AG09319 (cell line): Measurements from ENCODE around the gene MISFA.

Source experiments
- DNase-seq: peaks from one replicate; pipeline ENCODE4 v3.0.0-alpha.2; 2010; ENCODE audit warnings: low read depth; ENCODE audit errors: extremely low read depth
- TF ChIP-seq, protein P1 (sequence below): IDR thresholded peaks from 2 replicates; pipeline ENCODE4 v1.5.1; 2011; ENCODE audit warnings: low read depth, mild to moderate bottlenecking, inconsistent platforms, low read length, moderate library complexity

Gene MISFA

DNA sequence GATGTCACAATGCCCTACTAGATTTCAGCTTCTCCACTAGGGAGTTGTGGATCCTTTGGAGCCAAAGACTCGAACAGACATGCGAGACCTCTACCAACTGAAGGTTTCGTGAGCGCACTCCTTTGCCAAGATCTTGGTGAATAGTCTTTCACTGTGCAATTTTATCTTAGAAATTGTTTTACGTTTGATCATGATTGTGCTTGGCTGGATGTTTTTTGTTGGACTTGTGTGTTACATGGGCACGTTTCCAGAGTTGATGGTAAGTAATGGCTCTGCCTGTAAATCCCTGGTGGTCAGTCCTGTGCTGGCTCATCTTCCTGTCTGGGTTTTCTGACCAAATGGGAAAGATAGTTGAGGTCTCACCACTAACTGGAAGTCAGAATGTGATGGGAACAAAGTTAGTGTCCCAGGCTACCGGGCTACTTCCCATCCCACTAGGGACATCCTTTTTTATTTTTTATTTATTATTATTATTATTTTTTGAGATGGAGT lies at the start of gene MISFA:
TSS of gene MISFA (plus strand) at position 51 of the 492 bp plus-strand sequence. CDS start at position 191, 140 bp downstream.
- TF ChIP-seq, protein P1, sequence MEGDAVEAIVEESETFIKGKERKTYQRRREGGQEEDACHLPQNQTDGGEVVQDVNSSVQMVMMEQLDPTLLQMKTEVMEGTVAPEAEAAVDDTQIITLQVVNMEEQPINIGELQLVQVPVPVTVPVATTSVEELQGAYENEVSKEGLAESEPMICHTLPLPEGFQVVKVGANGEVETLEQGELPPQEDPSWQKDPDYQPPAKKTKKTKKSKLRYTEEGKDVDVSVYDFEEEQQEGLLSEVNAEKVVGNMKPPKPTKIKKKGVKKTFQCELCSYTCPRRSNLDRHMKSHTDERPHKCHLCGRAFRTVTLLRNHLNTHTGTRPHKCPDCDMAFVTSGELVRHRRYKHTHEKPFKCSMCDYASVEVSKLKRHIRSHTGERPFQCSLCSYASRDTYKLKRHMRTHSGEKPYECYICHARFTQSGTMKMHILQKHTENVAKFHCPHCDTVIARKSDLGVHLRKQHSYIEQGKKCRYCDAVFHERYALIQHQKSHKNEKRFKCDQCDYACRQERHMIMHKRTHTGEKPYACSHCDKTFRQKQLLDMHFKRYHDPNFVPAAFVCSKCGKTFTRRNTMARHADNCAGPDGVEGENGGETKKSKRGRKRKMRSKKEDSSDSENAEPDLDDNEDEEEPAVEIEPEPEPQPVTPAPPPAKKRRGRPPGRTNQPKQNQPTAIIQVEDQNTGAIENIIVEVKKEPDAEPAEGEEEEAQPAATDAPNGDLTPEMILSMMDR = no peak
- DNase-seq = no peak

DNA sequence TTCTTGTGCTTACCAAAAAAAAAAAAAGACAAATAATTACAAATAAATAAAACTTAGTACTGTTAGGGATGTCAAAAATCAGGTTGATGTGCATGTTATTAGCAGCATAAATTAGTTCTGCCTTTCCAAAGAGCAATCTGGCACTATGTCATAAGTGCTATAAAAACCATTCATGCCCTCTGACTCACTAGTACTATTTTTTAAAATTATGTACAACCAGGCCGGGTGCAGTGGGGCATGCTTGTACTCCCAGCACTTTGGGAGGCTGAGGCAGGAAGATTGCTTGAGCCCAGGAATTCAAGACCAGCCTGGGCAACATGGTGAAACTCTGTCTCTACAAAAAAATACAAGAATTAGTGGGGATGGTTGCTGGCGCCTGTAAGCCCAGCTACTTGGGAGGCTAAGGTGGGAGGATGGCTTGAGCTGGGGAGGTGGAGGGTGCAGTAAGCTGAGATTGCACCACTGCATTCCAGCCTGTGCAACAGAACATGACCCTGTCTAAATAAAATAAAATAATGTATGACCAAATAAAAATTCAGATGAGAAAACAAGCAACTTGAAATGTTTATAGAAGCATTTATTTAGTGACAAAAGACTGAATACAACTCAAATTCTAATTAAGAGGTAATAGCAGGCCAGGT lies 36.4 kb upstream of the MISFA start:
- no peak for DNase-seq
- TF ChIP-seq, protein P1 = no peak

DNA sequence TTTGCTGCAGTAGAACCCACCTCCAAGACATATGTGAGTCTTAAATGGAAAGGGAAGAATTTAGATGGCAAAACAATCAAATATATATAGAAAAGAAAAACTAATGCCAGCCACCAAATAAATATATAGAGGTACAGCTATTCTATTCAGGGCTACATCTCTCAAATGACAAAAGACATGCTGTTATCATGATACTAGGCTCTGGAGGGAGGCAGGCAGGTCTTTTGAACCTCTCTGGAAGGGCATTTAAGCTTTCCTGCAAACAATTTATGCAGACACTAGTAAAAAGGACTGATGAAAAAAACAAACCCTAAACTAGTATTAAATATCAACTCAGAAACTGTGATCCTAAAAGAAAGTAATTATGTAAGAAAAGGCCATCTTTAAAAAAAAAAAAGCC lies 35.4 kb upstream of the MISFA start:
- DNase-seq = no peak
- TF ChIP-seq, protein P1 = no peak

DNA sequence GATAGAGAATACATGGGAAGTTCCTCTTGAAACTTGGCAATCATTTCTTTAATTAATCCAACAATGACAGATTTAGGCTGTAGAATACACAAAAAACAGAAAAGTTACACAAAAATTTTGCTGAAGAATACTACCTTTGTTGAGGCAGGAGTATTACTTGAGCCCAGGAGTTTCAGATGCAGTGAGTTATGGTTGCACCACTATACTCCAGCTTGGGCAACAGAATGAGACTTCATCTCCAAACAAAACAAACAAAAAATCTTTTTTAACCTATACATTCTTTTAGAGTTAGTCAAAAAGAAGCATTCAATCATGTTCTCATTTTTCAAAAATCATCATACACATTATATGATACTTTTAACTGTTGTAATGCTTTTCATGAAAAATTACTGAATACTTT lies 33.2 kb upstream of the MISFA start:
- no peak for DNase-seq
- TF ChIP-seq, protein P1 = no peak

DNA sequence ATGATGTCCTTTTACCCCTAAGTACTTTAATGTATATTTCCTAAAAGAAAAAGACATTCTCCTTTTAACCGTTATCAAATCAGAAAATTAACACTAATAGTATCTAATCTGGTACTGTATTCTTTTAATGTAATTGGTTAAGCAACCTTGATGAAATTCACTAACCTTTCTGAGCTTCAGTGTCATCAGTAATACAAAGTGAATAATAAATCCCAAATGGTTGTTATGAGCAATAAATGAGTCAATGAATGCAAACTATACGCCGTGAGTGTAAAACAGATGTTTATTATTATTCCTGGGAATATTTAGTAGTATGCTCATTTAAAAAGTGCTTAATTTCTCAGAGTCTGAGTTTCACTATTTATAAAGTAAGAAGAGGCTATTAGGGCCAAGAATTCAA lies 32.5 kb upstream of the MISFA start:
- DNase-seq = no peak
- TF ChIP-seq, protein P1 = no peak

DNA sequence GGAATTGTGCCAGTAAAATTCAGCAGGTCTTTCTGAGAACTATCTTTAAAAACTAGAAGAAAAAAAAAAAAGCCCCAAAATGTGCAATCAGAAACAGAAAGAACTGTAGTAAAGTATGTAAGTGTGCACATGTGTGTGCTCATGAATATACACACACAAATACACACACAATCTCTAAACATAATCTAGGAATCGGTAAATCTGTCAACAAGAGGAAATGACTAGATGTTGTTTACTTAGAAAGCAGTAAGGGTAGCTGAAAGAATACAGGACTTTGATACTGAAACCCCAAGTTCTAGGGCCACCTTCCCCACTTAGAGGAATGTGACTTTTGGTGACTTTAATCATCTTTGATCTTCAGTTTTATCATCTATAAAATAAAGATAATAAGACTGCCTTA lies 24.2 kb upstream of the MISFA start:
- TF ChIP-seq, protein P1 = no peak
- no peak for DNase-seq

DNA sequence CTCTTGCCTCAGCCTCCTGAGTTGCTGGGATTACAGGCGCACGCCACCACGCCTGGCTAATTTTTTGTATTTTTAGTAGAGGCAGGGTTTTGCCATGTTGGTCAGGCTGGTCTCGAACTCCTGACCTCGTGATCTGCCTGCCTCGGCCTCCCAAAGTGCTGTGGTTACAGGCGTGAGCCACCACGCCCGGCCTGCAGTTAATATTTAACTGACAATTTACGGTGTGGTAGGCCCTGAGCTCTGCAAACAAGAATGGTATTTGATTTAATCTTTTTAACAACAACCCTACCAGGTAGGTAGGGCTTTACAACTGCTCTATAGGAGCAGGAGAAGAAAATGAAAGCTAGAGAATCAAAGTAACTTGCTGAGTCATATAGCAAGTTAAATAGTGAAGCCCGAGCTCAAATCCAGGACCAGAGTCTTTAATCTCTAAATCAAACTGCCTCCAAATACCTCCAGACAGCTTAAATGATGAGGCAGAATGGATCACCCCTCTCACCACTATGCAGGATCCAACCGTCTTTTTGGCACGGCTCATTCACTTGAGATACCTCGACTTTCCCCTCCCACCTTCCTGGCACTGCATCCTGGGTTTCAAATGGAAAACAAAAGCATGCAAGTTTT lies 20.5 kb upstream of the MISFA start:
- TF ChIP-seq, protein P1 = no peak
- DNase-seq = no peak
